OCI-M1 (cell line): ENCODE data around the gene PHIP.
"Not testable (repeated sequence)": the region's sequence is repeated elsewhere in the genome, so short reads cannot be mapped to it uniquely, and the experiment has no call there.

Source experiments
- DNase-seq: peaks from one replicate; lab custom pipeline; 2025; lab: John Stamatoyannopoulos, UW

Gene PHIP

GRCh38 chr6:79078075-79078969, at the start of gene PHIP:
Gene PHIP (minus strand): TSS chr6:79078254. CDS start chr6:79078068, 186 bp downstream.
- DNase-seq = peak; percentile 97

GRCh38 chr6:79127660-79128059, 49.6 kb upstream of the PHIP start:
- no peak for DNase-seq

GRCh38 chr6:79119217-79119616, 41.2 kb upstream of the PHIP start:
- DNase-seq = no peak

GRCh38 chr6:79117752-79118151, 39.7 kb upstream of the PHIP start:
- peak; percentile 47 for DNase-seq

GRCh38 chr6:79115553-79116182, 37.6 kb upstream of the PHIP start:
- no peak for DNase-seq

GRCh38 chr6:79111549-79111948, 33.5 kb upstream of the PHIP start:
- DNase-seq = peak; percentile 20

- no peak for DNase-seq
Observed at GRCh38 chr6:79101164-79101563, 23.1 kb upstream of the PHIP start.

- no peak for DNase-seq
Observed at GRCh38 chr6:79100304-79100703, 22.2 kb upstream of the PHIP start.

GRCh38 chr6:79094938-79095337, 16.9 kb upstream of the PHIP start:
- no peak for DNase-seq

- not testable (repeated sequence) for DNase-seq
Observed at GRCh38 chr6:79091801-79092200, 13.7 kb upstream of the PHIP start.

GRCh38 chr6:79089552-79090404, 11.7 kb upstream of the PHIP start:
- DNase-seq = no peak

GRCh38 chr6:79084693-79085092, 6.6 kb upstream of the PHIP start:
- DNase-seq = peak; percentile 84

- DNase-seq = peak; percentile 74
Observed at GRCh38 chr6:79082304-79082703, 4.2 kb upstream of the PHIP start.

GRCh38 chr6:79081663-79082062, 3.6 kb upstream of the PHIP start:
- DNase-seq = peak; percentile 67

GRCh38 chr6:79079561-79080041, 1.5 kb upstream of the PHIP start:
- peak; percentile 72 for DNase-seq

GRCh38 chr6:79077715-79078074, 359 bp downstream of the PHIP start:
- DNase-seq = peak; percentile 88

- peak; percentile 95 for DNase-seq
Observed at GRCh38 chr6:79076782-79077641, 1.0 kb downstream of the PHIP start.

- peak; percentile 63 for DNase-seq
Observed at GRCh38 chr6:79076160-79076559, 1.9 kb downstream of the PHIP start.

GRCh38 chr6:79073888-79074287, 4.2 kb downstream of the PHIP start:
- no peak for DNase-seq

- DNase-seq = no peak
Observed at GRCh38 chr6:79072640-79073181, 5.3 kb downstream of the PHIP start.

GRCh38 chr6:79071547-79071946, 6.5 kb downstream of the PHIP start:
- DNase-seq = no peak
